Natural killer cell (primary cell): ENCODE results near the gene MLPH. TPM values are rescaled to one million over a fixed set of nuclear protein-coding genes. Genes with fewer than 3 reads are reported as not detected.

Source experiments
- ATAC-seq, 3 donors: fragments of 150-1000 bp in 2 of 3; fragments of 200-7000 bp in 1 of 3; cut with Tn5 transposase; 1 replicate in 1 of 3; 2 replicates in 2 of 3; pipeline ENCODE4 v1.10.0; 2021; ENCODE audit warnings: mild to moderate bottlenecking in 2 of 3, moderate library complexity in 2 of 3
- DNase-seq, 2 donors: peaks; one replicate each; pipeline versions ENCODE4 v3.0.0 to v3.0.0-alpha.2; 2013 to 2021; ENCODE audit warnings: mixed read lengths in 1 of 2
- H3K27ac ChIP-seq: one replicate; pipeline ENCODE4 v1.5.1; 2013; ENCODE audit warnings: mild to moderate bottlenecking, low read length
- H3K27me3 ChIP-seq: one replicate; pipeline ENCODE4 v1.6.1; 2013; ENCODE audit warnings: low read length; ENCODE audit not compliant: control insufficient read depth, insufficient read depth
- H3K36me3 ChIP-seq: one replicate; pipeline ENCODE4 v1.6.1; 2013; ENCODE audit warnings: low read length; ENCODE audit not compliant: control insufficient read depth, insufficient read depth
- H3K4me1 ChIP-seq: one replicate; pipeline ENCODE4 v1.6.1; 2013; ENCODE audit warnings: low read length; ENCODE audit not compliant: control insufficient read depth, insufficient read depth
- H3K4me3 ChIP-seq: one replicate; pipeline ENCODE4 v1.5.1; 2013; ENCODE audit warnings: low read length
- H3K9me3 ChIP-seq: one replicate; pipeline ENCODE4 v1.6.1; 2013; ENCODE audit warnings: low read length; ENCODE audit not compliant: control insufficient read depth, insufficient read depth
- H3K27ac Mint-ChIP-seq, 2 donors: one replicate each; pipeline ENCODE4 v1.8.0; 2022; ENCODE audit warnings: mild to moderate bottlenecking in 2 of 2, mixed read lengths in 2 of 2, moderate library complexity in 1 of 2
- H3K27me3 Mint-ChIP-seq, 2 donors: one replicate each; pipeline ENCODE4 v1.8.0; 2022; ENCODE audit warnings: low read depth in 2 of 2, mixed read lengths in 2 of 2
- H3K36me3 Mint-ChIP-seq: one replicate; pipeline ENCODE4 v1.8.0; 2022; ENCODE audit warnings: mixed read lengths
- H3K4me1 Mint-ChIP-seq, 2 donors: one replicate each; pipeline ENCODE4 v1.8.0; 2022; ENCODE audit warnings: mixed read lengths in 2 of 2
- H3K4me3 Mint-ChIP-seq: one replicate; pipeline ENCODE4 v1.8.0; 2022; ENCODE audit warnings: mild to moderate bottlenecking, moderate library complexity, mixed read lengths
- H3K9me3 Mint-ChIP-seq, 2 donors: one replicate each; pipeline ENCODE4 v1.8.0; 2022; ENCODE audit warnings: mixed read lengths in 2 of 2
- CTCF ChIP-seq: fragments of 200-600 bp; IDR thresholded peaks from one replicate; pipeline ENCODE4 v1.8.0; 2022; ENCODE audit warnings: antibody characterized with exemption
- WGBS: methylation state at CpG from one replicate; pipeline ENCODE4 v1.1.7; 2013; ENCODE audit warnings: missing lambda C conversion rate; ENCODE audit not compliant: insufficient coverage; 5-methylcytosine and 5-hydroxymethylcytosine counted together
- intact Hi-C: fragments of 100-400 bp; cut with micrococcal nuclease; formaldehyde crosslinking; loops from one replicate; pipeline ENCODE4 v1.14.2; 2022
- total RNA-seq, 4 donors: library from RNA; stranded (reverse); fragments of 120-200 nt in 1 of 4; gene quantifications; one replicate each; pipeline versions ENCODE4 v1.2.3 to v1.2.4, GENCODE V29; 2013 to 2022

MLPH gene
- total RNA-seq, 3 donors from 2014 or later (not counting 1 experiment from before 2014, with no cell fraction given), result not detected

- peaks cover 3% of the 10 kb centered on the region in 2 donors for H3K4me1 Mint-ChIP-seq
- WGBS, result 87% methylated on average over 9 of the region's 9 CpGs
Measured at GRCh38 chr2:237576974-237577373, 89.9 kb downstream of the MLPH start.

GRCh38 chr2:237577458-237577857 is 90.4 kb downstream of the MLPH start:
- intact Hi-C loops, result no loop called here
- 90% methylated on average over 10 of the region's 10 CpGs for WGBS
- H3K9me3 ChIP-seq, result no peaks in the 10 kb centered on the region
- Mint-ChIP-seq H3K4me1 (no peaks in the 10 kb centered on the region), H3K27me3 (no peaks in the 10 kb centered on the region), H3K27ac (no peak overlapping the region), H3K36me3 (no peaks in the 10 kb centered on the region), H3K4me3 (no peak overlapping the region), H3K9me3 (no peaks in the 10 kb centered on the region)
- no peak overlapping the region for H3K27ac ChIP-seq
- no peak for ATAC-seq
- no peak overlapping the region for H3K4me3 ChIP-seq
- H3K36me3 ChIP-seq, result no peaks in the 10 kb centered on the region
- DNase-seq, result no peak
- no peak for TF ChIP-seq CTCF
- no peaks in the 10 kb centered on the region for H3K27me3 ChIP-seq
- H3K4me1 ChIP-seq, result no peaks in the 10 kb centered on the region

More at GRCh38 chr2:237576974-237577373, 89.9 kb downstream of the MLPH start:
- Mint-ChIP-seq H3K27me3 (no peaks in the 10 kb centered on the region), H3K4me3 (no peak overlapping the region), H3K9me3 (no peaks in the 10 kb centered on the region), H3K27ac (no peak overlapping the region), H3K36me3 (no peaks in the 10 kb centered on the region)
- Histone ChIP-seq H3K4me3 (no peak overlapping the region), H3K27ac (no peak overlapping the region), H3K9me3 (no peaks in the 10 kb centered on the region), H3K27me3 (no peaks in the 10 kb centered on the region), H3K36me3 (no peaks in the 10 kb centered on the region), H3K4me1 (peaks cover 2% of the 10 kb centered on the region)
- DNase-seq (no peak), ATAC-seq (no peak)
- intact Hi-C loops, result no loop called here
- TF ChIP-seq CTCF, result no peak

GRCh38 chr2:237577956-237578870 is 91.2 kb downstream of the MLPH start:
- no peaks in the 10 kb centered on the region for H3K36me3 ChIP-seq
- Mint-ChIP-seq H3K27me3 (no peaks in the 10 kb centered on the region), H3K27ac (no peak overlapping the region), H3K9me3 (no peaks in the 10 kb centered on the region), H3K4me3 (no peak overlapping the region), H3K4me1 (no peaks in the 10 kb centered on the region), H3K36me3 (no peaks in the 10 kb centered on the region)
- no peak for TF ChIP-seq CTCF
- WGBS, result 88% methylated on average over 26 of the region's 26 CpGs
- no peak for DNase-seq
- intact Hi-C loops, result no loop called here
- H3K4me1 ChIP-seq, result no peaks in the 10 kb centered on the region
- no peaks in the 10 kb centered on the region for H3K27me3 ChIP-seq
- no peaks in the 10 kb centered on the region for H3K9me3 ChIP-seq
- no peak overlapping the region for H3K4me3 ChIP-seq
- ATAC-seq, result no peak
- no peak overlapping the region for H3K27ac ChIP-seq
